ENCODE data around the gene NPFFR2.
"Not testable (repeated sequence)": the region's sequence is repeated elsewhere in the genome, so short reads cannot be mapped to it uniquely, and the experiment has no call there.

The NPFFR2 gene

DNA sequence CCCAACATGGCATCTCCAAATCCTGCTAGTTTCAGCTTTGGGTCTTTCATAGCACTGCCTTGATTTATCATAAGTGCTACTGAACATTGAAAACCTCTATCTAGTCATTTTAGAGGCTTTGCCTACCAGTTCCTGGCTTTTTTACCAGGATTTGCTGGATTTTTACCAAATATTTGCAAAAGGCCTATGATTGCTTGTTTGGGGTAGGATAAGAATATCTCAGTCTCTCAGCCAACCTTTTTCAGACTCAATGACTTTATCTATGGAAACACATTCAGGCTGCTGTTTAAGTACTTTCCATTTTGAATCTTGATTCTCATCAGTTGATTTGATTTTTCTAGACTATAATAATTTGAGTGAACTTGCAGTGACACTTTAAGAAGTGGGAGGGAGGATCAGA, 80.1 kb downstream of the NPFFR2 start:
- no peak for DNase-seq (ENCODE audit: low spot score)

DNA sequence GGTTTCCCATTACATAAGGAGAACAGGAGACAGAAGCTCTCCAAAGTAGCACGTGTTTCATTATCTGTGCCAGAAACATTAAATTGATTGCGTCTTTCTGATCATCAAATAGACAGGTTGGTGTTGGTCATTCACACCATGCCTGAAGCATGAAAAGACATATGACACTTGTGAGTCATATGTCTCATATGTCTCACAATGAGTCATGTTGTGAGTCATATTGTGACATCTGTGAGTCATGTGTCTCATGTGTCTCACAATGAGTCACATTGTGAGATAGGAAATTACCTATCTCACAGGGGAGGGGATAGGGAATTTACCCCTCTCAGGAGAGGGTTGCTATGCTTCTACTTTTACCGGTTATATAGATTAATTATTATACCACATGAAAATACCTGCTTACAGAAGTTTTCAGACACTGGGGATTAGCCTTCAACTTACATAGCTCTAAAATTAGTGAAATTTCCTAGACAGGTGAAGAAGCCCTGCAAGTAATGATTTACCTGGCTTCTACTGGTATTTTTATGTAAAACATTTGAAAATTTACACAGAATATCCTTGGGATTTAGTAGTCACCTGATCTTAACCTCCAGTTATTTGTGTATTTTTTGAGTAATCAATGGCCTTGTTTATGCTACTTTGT, 80.8 kb downstream of the NPFFR2 start:
- DNase-seq (ENCODE audit: low spot score): no peak

DNA sequence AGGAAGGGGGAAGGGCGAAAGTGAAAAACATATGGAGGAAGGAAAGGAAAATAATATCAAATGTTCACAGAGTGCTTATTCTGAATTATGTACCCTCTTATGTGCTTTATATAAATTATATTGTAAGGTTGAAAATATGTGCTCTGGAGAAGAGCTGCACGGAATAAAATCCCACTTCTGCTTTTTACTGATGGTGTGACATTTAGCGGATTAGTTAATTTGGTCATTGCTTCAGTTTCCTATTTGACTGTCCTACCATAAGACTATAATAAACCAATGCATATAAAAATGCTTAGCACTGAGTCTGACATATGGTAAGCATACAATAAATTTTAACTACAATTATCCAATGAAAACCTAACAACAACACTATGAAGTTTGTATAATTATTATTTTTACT, 86.2 kb downstream of the NPFFR2 start:
- DNase-seq (ENCODE audit: low spot score): no peak

DNA sequence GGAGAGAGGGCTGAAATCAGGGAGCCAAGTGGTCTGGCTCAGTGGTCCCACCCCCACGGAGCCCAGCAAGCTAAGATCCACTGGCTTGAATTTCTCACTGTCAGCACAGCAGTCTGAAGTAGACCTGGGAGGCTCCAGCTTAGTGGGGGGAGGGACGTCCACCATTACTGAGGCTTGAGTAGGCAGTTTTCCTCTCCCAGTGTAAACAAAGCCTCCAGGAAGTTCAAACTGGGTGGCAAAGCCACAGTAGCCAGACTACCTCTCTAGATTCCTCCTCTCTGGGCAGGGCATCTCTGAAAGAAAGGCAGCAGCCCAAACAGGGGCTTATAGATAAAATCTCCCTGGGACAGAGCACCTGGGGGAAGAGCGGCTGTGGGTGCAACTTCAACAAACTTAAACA, 88.1 kb downstream of the NPFFR2 start:
- DNase-seq (ENCODE audit: low spot score): no peak

DNA sequence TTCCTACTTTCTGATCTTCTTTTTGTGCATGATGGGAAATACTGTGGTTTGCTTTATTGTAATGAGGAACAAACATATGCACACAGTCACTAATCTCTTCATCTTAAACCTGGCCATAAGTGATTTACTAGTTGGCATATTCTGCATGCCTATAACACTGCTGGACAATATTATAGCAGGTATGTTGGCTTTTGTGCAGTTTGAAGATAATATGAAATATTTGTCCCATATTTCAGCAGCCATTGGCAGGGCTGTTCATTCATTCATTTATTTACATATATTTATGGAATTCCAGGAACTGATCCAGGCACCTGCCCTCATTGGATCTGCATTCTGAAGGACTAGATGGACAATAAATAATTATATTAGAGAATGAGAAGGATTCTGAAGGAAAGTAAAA, 96.9 kb downstream of the NPFFR2 start:
- DNase-seq (ENCODE audit: low spot score): no peak

DNA sequence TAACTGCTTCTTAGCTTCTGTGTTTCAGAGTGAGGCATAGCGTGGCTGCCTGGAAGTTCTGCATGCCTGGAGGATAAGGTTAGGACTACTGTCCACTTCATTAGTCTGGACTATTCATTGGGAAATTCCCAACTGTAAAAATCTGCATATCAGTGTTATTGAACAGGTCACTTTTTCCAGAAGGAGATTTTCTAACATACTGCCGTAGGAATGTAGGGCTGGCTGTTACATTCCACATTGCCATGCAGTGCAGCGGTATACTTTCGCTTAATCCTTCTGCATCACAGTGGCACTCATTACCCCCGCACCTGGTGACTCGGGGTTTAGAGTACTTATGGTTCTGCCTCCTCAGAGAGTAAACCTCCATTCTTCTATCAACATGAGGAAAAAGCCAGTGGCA, 104.6 kb downstream of the NPFFR2 start:
- no peak for DNase-seq (ENCODE audit: low spot score)

DNA sequence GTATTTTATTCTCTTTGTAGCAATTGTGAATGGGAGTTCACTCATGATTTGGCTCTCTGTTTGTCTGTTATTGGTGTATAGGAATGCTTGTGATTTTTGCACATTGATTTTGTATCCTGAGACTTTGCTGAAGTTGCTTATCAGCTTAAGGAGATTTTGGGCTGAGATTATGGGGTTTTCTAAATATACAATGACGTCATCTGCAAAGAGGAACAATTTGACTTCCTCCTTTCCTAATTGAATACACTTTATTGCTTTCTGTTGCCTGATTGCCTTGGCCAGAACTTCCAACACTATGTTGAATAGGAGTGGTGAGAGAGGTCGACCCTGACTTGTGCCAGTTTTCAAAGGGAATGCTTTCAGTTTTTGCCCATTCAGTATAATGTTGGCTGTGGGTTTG, 108.2 kb downstream of the NPFFR2 start:
- DNase-seq (ENCODE audit: low spot score): not testable (repeated sequence)

DNA sequence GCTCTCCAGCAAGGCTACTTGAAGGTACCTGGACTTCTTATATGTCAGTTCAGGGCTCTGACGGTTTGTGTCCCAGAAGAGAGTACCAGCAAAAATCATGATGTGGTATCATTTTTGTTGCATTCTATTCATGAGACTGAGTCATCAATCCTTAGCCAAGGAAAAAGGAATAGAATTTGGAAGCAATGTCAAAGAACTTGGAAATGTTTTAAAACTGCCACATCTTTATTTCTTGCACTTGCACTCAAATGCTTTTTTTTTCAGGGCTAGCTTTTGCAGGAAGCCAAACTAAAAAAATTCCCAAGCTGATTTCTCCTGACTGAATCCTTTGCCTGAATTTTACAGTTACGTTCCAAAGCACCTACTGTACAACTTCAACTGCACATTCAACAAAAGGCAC, 112.4 kb downstream of the NPFFR2 start:
- DNase-seq (ENCODE audit: low spot score): no peak

DNA sequence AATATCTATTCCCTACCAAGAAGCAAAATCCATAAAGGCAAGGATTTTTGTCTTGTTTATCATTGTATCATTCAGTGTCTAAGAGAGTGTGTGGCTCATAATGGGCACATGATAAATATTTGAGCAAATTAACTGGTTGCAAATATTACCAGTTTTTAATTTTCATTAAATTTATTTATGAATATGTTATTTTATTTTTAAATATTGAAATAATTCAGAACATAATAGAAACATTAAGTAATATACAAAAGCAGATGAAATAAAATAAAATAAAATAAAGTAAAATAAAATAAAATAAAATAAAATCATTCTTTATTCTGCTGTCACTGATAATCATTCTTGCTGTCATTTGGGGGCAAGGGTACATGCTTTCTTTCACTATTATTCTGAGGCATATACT, 120.9 kb downstream of the NPFFR2 start:
- DNase-seq (ENCODE audit: low spot score): no peak

DNA sequence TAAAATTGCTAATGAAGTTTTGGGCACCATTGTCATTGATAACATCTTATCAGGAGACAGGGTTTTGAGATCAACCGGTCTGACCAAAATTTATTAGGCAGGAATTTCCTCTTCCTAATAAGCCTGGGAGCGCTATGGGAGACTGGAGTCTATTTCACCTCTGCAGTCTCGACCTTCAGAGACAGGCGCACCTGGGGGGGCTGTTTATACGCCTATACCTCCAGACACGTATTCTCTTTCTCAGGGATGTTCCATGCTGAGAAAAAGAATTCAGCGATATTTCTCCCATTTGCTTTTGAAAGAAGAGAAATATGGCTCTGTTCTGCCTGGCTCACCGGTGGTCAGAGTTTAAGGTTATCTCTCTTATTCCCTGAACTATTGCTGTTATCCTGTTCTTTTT, 121.8 kb downstream of the NPFFR2 start:
- not testable (repeated sequence) for DNase-seq (ENCODE audit: low spot score)

DNA sequence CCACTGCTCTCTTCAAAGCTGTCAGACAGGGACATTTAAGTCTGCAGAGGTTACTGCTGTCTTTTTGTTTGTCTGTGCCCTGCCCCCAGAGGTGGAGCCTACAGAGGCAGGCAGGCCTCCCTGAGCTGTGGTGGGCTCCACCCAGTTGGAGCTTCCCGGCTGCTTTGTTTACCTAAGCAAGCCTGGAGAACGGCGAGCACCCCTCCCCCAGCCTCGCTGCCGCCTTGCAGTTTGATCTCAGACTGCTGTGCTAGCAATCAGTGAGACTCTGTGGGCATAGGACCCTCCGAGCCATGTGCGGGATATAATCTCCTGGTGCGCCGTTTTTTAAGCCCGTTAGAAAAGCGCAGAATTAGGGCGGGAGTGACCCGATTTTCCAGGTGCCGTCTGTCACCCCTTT, 137.5 kb downstream of the NPFFR2 start:
- DNase-seq (ENCODE audit: low spot score): not testable (repeated sequence)

DNA sequence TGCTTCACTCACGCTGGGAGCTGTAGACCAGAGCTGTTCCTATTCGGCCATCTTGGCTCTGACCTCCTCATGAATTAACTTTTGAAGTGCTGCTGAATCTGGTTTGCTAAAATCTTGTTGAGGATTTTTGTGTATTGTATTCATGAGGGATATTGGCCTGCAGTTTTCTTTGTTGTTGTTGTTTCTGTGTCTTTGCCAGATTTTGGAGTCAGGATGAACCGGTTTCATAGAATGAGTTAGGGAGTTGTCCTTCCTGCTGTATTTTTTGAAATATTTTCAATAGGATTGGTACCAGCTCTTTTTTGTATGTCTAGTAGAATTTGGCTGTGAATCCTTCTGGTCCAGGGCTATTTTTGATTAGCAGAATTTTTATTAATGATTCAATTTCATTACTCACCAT, 138.1 kb downstream of the NPFFR2 start:
- DNase-seq (ENCODE audit: low spot score): no peak

DNA sequence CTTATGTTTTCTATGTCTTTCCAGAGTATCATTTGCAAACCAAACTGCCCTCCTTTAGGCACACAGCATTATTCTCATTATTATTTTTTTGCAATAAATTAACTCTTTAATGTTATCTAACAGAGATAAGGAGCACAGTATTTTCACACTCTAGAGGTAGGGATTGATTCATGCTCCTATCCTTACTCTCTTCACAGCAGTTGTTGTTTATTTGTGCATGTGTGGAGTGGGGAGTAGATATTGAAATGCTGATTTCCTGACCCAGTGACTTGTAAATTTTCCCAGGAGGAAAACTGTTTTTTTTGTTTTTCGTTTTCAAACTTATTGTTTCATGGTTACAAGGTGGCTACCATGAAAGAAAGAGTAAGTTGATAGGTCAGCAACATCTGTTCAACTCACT, 140.0 kb downstream of the NPFFR2 start:
- DNase-seq (ENCODE audit: low spot score): no peak

DNA sequence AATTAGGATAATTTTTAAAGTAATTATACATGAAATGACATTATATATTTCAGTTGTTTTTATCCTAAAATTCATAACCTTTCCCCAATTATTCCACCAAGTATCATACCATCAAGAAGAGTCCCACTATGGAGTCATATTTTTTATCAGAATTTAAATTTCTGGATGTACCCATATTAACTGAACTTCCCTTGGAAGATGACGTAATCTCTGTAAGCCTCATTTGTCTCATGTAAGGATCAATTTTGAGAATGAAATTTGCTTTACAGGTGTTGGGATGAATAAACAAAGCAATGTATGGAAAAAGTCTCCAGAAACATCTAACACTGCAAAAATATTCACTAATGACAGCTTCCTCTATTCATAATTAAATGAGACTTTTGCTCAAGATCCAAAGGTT, 147.5 kb downstream of the NPFFR2 start:
- DNase-seq (ENCODE audit: low spot score): no peak

DNA sequence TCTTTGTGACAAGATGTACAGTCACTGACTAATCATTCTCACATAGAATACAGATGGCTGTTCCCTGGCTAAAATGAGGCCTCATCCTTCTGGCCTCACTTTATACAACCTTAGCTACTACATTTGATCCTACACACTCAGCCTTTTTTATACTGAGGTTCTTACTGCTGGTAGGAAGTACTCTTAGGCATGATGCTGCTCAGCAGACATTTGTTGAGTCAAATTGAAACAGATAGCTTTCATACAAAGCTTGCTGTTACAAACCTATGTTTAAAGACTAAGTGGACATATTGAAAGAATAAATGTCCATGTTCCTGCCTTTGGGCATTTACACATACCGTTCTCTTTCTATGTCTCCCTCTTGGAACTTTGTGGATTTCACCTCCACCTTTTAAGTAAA, 154.9 kb downstream of the NPFFR2 start:
- DNase-seq (ENCODE audit: low spot score): no peak

DNA sequence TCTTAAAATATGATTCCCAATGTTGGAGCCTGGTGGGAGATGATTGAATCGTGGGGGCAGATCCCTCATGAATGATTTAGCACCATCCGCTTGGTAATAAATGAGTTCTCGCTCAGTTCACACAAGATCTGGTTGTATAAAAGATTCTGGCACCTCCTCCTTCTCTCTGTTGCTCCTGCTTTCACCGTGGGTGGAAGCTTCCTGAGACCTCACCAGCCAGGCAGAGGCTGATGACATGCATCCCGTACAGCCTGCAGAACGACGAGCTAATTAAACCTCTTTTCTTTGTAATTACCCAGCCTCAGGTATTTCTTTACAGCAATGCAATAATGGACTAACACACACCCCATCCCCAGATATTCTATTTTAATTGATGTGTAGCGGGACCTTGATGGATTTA, 162.2 kb downstream of the NPFFR2 start:
- DNase-seq (ENCODE audit: low spot score): no peak

DNA sequence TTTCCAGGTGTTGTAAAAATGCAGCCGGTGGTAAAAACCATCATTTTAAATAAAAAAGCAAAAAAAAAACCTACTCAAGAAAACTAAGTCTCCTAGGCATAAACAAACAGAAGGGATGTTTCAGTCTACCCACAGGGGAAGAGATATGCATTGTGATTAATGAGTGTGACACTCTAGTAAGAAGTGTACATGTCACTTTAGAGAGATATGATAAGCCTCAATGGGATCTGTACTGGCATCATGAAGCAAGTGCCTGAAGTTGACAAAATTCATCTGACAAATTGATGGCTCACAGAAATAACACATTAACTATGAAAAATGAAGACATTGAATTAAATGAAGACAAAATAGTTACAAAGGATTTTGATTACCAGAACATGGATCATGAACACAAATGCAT, 162.7 kb downstream of the NPFFR2 start:
- no peak for DNase-seq (ENCODE audit: low spot score)
